K562 (cell line): ENCODE results near the gene APPL2. TPM values are rescaled to one million over a fixed set of nuclear protein-coding genes. Genes with fewer than 3 reads are reported as not detected.

Experiments
- CTCFL ChIP-seq: IDR thresholded peaks from 2 replicates; pipeline ENCODE4 v1.6.1; 2011; ENCODE audit warnings: borderline replicate concordance, low read depth, mild to moderate bottlenecking, moderate library complexity, low read length; ENCODE audit not compliant: insufficient read depth, poor library complexity, severe bottlenecking
- ILF3 ChIP-seq: fragments of 450-650 bp; IDR thresholded peaks from 2 replicates; pipeline ENCODE4 v1.6.1; 2018; ENCODE audit warnings: antibody characterized with exemption, mild to moderate bottlenecking, moderate library complexity, borderline replicate concordance
- KDM5B ChIP-seq: fragments of 200-600 bp; sonication (generic); IDR thresholded peaks from 2 replicates; pipeline ENCODE4 v1.6.1; 2012; ENCODE audit warnings: low read depth, mild to moderate bottlenecking, moderate library complexity, low read length, control low read depth, inconsistent platforms; ENCODE audit not compliant: insufficient replicate concordance
- MAFK ChIP-seq: IDR thresholded peaks from 2 replicates; pipeline ENCODE4 v1.6.1; 2011; ENCODE audit warnings: low read length, improper control_type of control experiment
- NR2F6 ChIP-seq: fragments of 450-650 bp; formaldehyde crosslinking; IDR thresholded peaks from 2 replicates; pipeline ENCODE4 v1.4.0; 2020; ENCODE audit warnings: mild to moderate bottlenecking
- OTX1 ChIP-seq: fragments of 450-650 bp; formaldehyde crosslinking; IDR thresholded peaks from 2 replicates; pipeline ENCODE4 v1.4.0; 2022; ENCODE audit warnings: mild to moderate bottlenecking
- PRPF4 ChIP-seq: fragments of 200-400 bp; formaldehyde crosslinking; IDR thresholded peaks from one replicate; pipeline ENCODE4 v1.6.1; 2017; ENCODE audit warnings: low read length, low read depth, mild to moderate bottlenecking; ENCODE audit not compliant: insufficient read depth, poor library complexity, severe bottlenecking
- RBM15 ChIP-seq: fragments of 200-400 bp; formaldehyde crosslinking; IDR thresholded peaks from 2 replicates; pipeline ENCODE4 v1.6.1; 2018; ENCODE audit warnings: mild to moderate bottlenecking, low read length, moderate library complexity; ENCODE audit not compliant: insufficient read depth
- RFX1 ChIP-seq: fragments of 450-650 bp; IDR thresholded peaks from 2 replicates; pipeline ENCODE4 v1.6.1; 2016; ENCODE audit warnings: mild to moderate bottlenecking, moderate library complexity
- SNIP1 ChIP-seq: fragments of 450-650 bp; IDR thresholded peaks from 2 replicates; pipeline ENCODE4 v1.7.1; 2017; ENCODE audit warnings: low read depth, mild to moderate bottlenecking
- TAF7 ChIP-seq: fragments of 450-650 bp; IDR thresholded peaks from 2 replicates; pipeline ENCODE4 v1.6.1; 2016; ENCODE audit warnings: missing genetic modification characterization, missing compliant biosample characterization
- UBTF ChIP-seq, 2 experiments: IDR thresholded peaks; 2 replicates each; pipeline ENCODE4 v1.6.1; 2012; ENCODE audit warnings: improper control_type of control experiment in 2 of 2, low read depth in 2 of 2, low read length in 2 of 2, borderline replicate concordance in 1 of 2
- USF1 ChIP-seq: sonication (generic); formaldehyde crosslinking; IDR thresholded peaks from 2 replicates; pipeline ENCODE4 v1.9.0; 2022; ENCODE audit warnings: mild to moderate bottlenecking, missing genetic modification reagents
- ZFPM2 ChIP-seq: fragments of 250-450 bp; sonication (Bioruptor Pico); IDR thresholded peaks from 2 replicates; pipeline ENCODE4 v1.5.1; 2022; ENCODE audit warnings: mild to moderate bottlenecking
- ZNF274 ChIP-seq: IDR thresholded peaks from 2 replicates; pipeline ENCODE4 v1.6.1; 2011; ENCODE audit warnings: low read depth, mild to moderate bottlenecking, low read length, moderate library complexity, borderline replicate concordance
- ZNF3 ChIP-seq: fragments of 250-450 bp; sonication (Bioruptor Pico); IDR thresholded peaks from 2 replicates; pipeline ENCODE4 v1.5.0; 2021; ENCODE audit warnings: mild to moderate bottlenecking, moderate library complexity
- ZNF699 ChIP-seq: fragments of 250-450 bp; sonication (Bioruptor Pico); IDR thresholded peaks from 2 replicates; pipeline ENCODE4 v1.8.0; 2021; ENCODE audit warnings: mild to moderate bottlenecking, moderate library complexity; ENCODE audit not compliant: insufficient replicate concordance
- polyA plus RNA-seq, 8 experiments: library from polyadenylated mRNA; depleted of rRNA in 4 of 8; stranded (reverse) in 5 of 8; unstranded in 3 of 8; fragments of >200 nt; fragmentation: Nextera tagmentation in 2 of 8; fragmentation: Illumina TruSeq in 1 of 8; extraction: Ambion mirVana in 2 of 8; extraction: Trizol in 1 of 8; gene quantifications; 2 replicates each; pipeline versions ENCODE4 v1.2.1 to v1.2.3, GENCODE V29; 2011 to 2014; ENCODE audit warnings: inconsistent platforms in 1 of 8, missing spikeins in 1 of 8
- total RNA-seq, 7 experiments: library from RNA; depleted of rRNA in 6 of 7; stranded (reverse); fragments of >200 nt in 6 of 7; fragmentation: Illumina TruSeq in 2 of 7; extraction: Trizol in 2 of 7; gene quantifications; 2 replicates each; pipeline versions ENCODE4 v1.2.1 to v1.2.3, GENCODE V29; 2011 to 2021; ENCODE audit warnings: low replicate concordance in 1 of 7
- TF ChIP-seq, protein P1 (sequence below): fragments of 250-450 bp; sonication (Bioruptor Pico); IDR thresholded peaks from 2 replicates; pipeline ENCODE4 v1.5.1; 2021; ENCODE audit warnings: mild to moderate bottlenecking
- TF ChIP-seq, protein P2 (sequence below), 2 experiments: fragments of 250-450 bp in 1 of 2; fragments of 450-650 bp in 1 of 2; sonication (Bioruptor Pico) in 1 of 2; IDR thresholded peaks; 2 replicates each; pipeline versions ENCODE4 v1.6.1 to v1.8.0; 2016 to 2021; ENCODE audit warnings: mild to moderate bottlenecking in 2 of 2, moderate library complexity in 2 of 2, missing compliant biosample characterization in 1 of 2, missing genetic modification characterization in 1 of 2

APPL2 gene
- total and polyA plus RNA-seq, 9 of the 15 experiments (the other 6 are each of a cell fraction or from before 2014, with no cell fraction given), result 2.1 to 14.4 (median 8.2) TPM

DNA sequence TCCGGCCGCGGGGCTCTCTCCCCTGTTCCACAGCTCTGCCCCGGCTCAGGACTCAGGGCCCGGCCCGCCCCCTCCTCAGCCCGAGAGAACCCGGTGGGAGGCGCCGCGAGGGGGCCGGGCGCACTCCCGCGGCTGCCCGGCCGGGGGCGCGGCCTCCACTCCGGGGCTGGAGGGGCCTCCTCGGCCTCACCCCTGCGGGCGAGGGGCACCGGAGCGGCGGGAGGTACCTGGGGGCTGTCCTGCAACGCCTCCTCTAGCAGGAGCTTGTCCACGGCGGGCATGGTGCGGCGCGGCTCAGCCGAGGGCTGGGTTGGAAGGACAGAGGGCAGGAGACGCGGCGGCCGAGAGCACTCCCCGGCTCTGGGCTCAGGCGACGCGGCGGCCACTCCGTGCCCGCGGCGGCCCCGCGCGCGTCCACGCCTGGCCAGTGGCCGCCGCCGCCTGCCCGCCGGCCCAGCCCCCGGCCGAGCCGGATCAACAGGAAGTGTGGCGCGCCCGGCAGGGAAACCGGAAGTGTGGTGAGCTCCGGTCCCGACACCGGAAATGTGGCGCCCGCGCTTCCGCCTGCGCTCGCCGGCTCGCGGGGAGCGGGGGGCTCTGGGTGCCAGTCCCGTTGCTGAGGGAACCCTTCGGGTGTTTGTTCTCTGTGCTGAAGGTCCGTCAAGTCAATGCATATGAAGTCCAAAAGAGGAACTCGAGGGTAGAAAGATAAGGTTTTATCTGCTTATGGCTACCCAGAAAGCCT lies at the start of gene APPL2 (continued):
- TF ChIP-seq MAFK (no peak), KDM5B (peak; percentile 93), UBTF (IDR thresholded peaks at IDR 0.05; ENCODE audit: borderline replicate concordance in 1 of 2, low read depth in 2 of 2, low read length in 2 of 2) (0 out of 4 replicates have a peak, but pooled peaks of 1 of the 2 experiments have one; percentile 26), ZFPM2 (no peak), RBM15 (no peak), RFX1 (peak; percentile 69), ILF3 (no peak), OTX1 (CRISPR knock-in tag) (0 out of 2 replicates have a peak, but pooled peaks have one; percentile 38), ZNF274 (no peak), NR2F6 (CRISPR knock-in tag) (no peak), CTCFL (peak; percentile 19), ZNF3 (CRISPR knock-in tag) (no peak), PRPF4 (no peak), ZNF699 (no peak), TAF7 (tag) (no peak), USF1 (CRISPR knock-in tag) (no peak), SNIP1 (no peak)
- TF ChIP-seq, protein P1, sequence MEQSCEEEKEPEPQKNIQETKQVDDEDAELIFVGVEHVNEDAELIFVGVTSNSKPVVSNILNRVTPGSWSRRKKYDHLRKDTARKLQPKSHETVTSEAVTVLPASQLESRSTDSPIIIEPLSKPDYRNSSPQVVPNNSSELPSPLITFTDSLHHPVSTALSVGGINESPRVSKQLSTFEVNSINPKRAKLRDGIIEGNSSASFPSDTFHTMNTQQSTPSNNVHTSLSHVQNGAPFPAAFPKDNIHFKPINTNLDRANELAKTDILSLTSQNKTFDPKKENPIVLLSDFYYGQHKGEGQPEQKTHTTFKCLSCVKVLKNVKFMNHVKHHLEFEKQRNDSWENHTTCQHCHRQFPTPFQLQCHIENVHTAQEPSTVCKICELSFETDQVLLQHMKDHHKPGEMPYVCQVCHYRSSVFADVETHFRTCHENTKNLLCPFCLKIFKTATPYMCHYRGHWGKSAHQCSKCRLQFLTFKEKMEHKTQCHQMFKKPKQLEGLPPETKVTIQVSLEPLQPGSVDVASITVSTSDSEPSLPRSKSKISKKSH (CRISPR knock-in tag), result no peak
- TF ChIP-seq, protein P2, sequence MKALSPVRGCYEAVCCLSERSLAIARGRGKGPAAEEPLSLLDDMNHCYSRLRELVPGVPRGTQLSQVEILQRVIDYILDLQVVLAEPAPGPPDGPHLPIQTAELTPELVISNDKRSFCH (CRISPR knock-in tag; IDR thresholded peaks at IDR 0.05), result no peak
- TF ChIP-seq, protein P2 (tag; IDR thresholded peaks at IDR 0.05), result 0 out of 2 replicates have a peak, but pooled peaks have one; percentile 39
